NCI-H524 (cell line): ENCODE results near the gene TAOK2.

ENCODE experiments used
- DNase-seq, 2 experiments: peaks; one replicate each; lab custom pipeline; 2025; lab: John Stamatoyannopoulos, UW

Gene TAOK2

GRCh38 chr16:29987371-29988085 lies 13.9 kb downstream of the TAOK2 start:
- no peak for DNase-seq

GRCh38 chr16:29988346-29989075 lies 14.8 kb downstream of the TAOK2 start:
- no peak for DNase-seq

GRCh38 chr16:29989111-29989858 lies 15.6 kb downstream of the TAOK2 start:
- DNase-seq: no peak

DNA sequence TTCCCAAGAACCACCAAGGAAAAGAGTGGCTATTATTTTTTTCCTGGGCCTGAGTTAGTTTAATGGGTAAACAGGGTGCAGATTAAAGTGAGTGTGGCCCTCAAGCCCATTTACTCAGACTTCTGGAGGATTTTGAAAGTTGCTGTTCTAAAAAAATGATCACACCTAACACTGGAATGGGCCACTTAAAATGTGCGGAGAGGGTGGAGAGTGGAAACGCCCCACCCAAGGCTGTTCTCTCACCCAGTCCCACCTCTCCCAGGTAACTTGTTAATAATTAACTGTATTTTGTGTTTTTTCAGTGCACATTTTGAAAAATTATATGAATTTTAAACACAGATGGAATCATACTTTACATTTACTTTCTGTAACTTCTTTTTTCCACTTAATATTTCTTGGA lies 16.4 kb downstream of the TAOK2 start:
- no peak for DNase-seq

DNA sequence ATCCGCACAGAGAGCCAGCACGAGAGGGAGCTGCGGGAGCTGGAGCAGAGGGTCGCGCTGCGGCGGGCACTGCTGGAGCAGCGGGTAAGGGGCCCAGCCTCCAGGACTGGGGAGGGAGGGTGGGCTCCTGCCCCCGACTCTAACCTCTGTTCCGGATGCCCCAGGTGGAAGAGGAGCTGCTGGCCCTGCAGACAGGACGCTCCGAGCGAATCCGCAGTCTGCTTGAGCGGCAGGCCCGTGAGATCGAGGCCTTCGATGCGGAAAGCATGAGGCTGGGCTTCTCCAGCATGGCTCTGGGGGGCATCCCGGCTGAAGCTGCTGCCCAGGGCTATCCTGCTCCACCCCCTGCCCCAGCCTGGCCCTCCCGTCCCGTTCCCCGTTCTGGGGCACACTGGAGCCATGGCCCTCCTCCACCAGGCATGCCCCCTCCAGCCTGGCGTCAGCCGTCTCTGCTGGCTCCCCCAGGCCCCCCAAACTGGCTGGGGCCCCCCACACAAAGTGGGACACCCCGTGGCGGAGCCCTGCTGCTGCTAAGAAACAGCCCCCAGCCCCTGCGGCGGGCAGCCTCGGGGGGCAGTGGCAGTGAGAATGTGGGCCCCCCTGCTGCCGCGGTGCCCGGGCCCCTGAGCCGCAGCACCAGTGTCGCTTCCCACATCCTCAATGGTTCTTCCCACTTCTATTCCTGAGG lies 17.4 kb downstream of the TAOK2 start:
- no peak for DNase-seq

DNA sequence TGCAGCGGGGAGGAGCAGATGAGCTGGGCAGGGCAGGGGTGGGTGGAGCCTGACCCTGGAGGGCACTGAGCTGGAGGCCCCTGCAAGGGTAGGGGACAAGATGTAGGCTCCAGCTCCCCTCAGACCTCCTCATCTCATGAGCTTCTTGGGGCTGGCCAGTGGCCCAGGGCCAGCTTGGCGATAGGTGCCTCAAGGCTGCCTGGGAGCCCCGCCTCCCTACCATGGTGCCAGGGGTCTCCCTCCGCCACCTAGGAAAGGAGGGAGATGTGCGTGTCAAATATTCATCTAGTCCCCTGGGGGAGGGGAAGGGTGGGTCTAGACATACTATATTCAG lies 17.9 kb downstream of the TAOK2 start:
- DNase-seq: no peak

DNA sequence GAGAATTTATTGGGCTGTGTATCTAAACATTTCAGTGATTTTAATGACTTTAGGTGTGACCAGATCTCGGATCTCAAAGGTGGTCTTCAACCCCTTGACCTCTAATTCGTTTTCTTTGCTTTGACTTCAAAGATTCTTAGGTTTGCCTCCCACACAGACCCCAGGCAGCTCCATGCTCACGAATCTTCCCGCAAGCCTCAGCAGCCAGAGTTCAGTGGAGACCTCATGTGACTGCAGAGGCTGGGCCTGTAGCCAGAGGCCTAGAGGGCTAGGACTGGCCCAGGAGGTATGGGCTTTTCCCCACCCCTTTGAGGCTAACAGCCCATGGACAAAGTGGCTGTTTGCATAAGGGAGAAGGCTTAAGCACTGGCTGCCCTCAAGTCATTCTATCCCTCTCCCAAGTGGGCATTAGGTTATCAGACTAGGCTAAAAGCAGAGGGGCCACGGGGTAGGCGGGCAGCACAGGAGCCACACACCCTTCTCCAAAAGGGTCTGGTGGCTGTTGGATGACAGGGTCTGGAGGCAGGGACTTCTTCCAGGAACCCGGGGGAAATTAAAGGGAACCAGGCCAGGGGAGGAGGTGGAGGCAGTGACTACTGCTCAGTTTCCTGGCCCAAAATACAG lies 18.8 kb downstream of the TAOK2 start:
- no peak for DNase-seq

DNA sequence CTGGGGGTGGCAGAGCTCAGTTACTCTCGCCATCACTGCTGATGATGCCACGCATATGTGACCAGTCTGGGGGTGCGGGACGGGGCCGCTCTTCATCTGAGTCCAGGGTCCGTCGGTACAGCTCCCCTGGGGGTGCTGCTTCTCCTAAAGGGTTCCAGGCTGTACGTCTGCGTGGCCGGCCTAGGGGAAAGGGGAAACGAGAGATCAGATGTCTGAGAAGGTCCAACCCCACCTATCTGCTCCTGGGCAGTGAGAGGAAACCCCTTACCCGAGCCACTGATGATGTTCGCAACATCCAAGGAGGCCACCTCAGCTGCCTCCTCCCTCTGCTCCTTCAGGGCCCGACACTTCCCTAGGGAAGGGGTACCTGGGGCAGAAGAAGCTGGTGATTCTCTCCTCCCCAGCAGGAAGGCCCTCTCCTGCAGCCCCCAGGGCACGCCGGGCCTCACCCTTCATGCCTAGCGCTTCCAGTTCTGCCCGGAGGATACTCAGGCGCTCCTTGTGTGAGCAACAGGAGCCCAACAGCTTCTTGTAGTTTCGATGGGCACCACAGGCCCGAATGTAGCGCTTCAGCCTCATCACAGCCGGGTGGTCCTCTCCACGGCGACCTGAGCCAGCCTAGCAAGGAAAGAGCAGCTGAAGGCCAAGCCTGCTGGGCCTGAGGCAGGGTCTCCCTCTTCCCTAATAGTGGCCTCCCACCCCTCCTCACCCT lies 19.7 kb downstream of the TAOK2 start:
- DNase-seq: no peak

- DNase-seq: no peak
Measured at GRCh38 chr16:29993903-29994599, 20.4 kb downstream of the TAOK2 start.

DNA sequence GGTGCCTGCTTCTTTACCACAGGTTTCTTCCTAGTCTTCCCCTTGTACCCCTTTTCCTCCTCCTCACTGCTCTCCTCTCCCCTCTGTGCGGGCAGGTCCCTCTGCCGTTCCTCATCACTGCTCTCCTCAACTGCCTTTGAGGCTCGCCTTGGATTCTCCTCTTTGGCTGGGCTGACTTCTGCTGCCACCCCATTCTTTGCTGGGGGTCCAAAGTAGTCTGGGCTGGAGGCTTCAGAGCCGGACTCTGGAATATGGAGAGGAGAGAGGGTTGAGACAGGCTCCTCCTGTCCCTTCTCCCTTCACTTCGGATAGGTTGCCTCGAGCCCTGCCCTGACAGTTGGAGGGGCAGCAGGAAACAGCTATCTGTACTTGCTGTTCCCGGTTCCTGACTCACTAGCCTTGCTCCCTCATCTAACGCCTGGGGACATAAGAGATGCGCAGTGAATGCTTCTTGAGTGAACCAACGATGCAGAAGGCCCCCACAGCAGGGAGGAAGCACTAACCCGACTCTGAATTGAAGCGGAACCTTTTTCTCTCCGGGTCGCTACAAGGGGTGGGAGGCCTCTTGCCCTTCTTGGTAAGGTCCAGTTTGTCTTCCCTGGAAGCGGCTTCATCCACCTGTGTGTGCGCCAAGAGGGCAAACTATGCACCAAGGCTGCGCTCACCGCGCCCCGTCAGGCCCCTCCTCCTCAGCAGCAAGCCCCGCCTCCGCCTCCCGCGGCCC lies 21.1 kb downstream of the TAOK2 start:
- DNase-seq: peak in 1 of 2 experiments; percentile 47

- DNase-seq: peak; percentile 71 to 90
Measured at GRCh38 chr16:29995324-29995910, 21.7 kb downstream of the TAOK2 start, which contains the start of gene HIRIP3. TSS of gene HIRIP3 (minus strand) at chr16:29995617. CDS start at chr16:29995605, 12 bp downstream.

- DNase-seq: peak; percentile 97
Measured at GRCh38 chr16:29995911-29996765, 22.5 kb downstream of the TAOK2 start, which contains the start of gene INO80E. TSS of gene INO80E (plus strand) at chr16:29996241. CDS start at chr16:29996311, 70 bp downstream.

- DNase-seq: peak in 1 of 2 experiments; percentile 27
Measured at GRCh38 chr16:29996766-29997250, 23.1 kb downstream of the TAOK2 start.

- no peak for DNase-seq
Measured at GRCh38 chr16:29999605-30000004, 25.9 kb downstream of the TAOK2 start.

DNA sequence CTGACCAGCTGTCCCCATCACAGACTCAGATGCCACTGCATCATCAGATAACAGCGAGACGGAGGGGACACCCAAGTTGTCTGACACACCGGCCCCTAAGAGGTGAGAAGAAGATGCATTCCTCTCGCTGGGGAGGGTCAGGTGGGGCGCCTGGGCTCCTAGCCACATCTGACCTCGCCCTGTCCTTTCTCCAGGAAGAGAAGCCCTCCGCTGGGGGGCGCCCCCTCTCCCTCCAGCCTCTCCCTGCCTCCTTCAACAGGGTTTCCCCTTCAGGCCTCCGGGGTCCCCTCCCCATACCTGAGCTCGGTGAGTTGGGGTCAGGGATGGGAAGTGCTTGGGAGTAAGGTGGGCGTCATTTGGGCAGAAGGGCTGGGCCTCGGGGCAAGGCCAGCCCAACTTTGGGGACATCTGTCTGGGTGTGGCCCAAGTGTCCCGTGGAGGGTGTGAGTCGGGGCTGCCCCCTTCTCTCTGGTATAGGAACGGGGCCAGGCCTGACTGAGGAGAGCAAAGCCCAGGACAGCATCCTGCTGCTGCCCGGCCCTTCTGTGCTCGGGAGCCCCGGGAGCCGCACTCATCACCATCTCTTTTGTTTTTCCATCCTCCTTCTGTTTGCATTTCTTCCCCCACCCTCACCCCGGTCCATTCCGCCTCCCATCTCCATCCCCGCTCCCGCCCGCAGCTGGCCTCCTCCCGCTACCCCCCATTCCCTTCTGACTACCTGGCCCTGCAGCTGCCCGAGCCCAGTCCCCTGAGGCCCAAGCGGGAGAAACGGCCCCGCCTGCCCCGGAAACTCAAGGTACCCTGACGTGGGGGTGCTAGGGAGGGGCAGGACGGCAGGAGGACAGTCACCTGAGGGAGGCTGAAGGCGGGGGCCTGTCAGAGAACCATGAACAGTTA lies 27.3 kb downstream of the TAOK2 start:
- DNase-seq: no peak

GRCh38 chr16:30002614-30003346 lies 29.1 kb downstream of the TAOK2 start:
- DNase-seq: no peak
